GM18951 (cell line): Measurements from ENCODE around the gene TRIM25.

Source experiments
- POLR2A ChIP-seq: IDR thresholded peaks from 4 replicates; pipeline ENCODE4 v1.6.1; 2011; ENCODE audit warnings: mild to moderate bottlenecking; ENCODE audit not compliant: insufficient read length, insufficient read depth; ENCODE audit errors: extremely low read depth
- in situ Hi-C: fragments of 300-500 bp; cut with MboI; formaldehyde crosslinking; loops from one replicate; pipeline ENCODE4 v1.12.0; 2022; ENCODE audit warnings: low sequenced_read_pairs, mixed read lengths, inconsistent platforms; ENCODE audit not compliant: unreplicated experiment

TRIM25 gene

DNA sequence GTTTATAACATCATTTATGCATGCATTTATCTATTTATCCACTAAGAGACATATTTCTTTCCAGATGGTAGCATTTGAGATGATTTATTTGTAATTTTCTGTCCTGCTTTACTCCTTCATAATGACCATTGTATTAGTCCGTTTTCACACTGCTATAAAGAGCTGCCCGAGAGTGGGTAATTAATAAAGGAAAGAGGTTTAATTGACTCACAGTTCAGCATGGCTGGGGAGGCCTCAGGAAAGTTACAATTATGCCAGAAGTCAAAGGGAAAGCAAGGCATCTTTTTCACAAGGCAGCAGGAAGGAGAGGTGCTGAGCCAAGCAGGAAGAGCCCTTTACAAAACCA is 28.6 kb downstream of the TRIM25 start:
- TF ChIP-seq POLR2A, result no peak
- in situ Hi-C loops, result no loop called here

DNA sequence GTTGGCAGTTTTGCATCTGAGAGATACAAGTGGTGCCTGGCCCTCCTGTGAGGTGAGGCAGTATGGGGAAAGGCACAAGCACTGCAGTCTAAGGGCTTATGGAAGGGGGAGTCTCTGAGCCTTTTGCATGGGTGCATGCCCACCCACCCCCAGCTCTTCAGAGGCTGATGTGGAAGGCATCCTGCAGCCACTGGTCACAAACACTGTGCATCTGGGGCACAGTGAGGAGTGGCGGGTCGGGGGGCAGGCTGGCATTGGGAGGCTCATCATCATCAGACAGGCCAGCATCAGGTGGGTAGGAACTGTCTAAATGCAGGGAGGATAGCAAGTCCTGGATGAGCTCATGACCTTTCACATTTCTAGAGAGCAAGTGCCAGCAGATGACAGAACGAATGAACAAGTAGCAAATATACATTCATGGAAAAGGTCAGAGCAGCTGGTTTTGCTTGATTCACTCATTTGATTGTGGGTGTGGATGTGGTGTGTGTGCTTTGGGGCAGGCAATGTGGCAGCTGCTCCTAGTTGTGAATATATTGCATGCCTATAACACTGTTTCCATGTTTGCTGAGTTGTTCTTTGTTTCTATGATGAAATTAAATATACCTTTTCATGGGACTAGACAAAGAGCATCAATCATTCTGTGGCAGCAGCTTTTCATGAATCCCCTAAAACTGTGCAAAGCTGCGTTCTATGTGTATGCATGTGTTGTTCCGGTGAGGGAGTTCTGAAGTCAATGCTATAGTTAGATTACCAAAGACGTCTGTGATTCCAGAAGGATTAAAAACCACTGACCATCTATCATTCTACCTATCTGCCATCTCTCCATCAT is 29.2 kb downstream of the TRIM25 start:
- in situ Hi-C loops, result no loop called here
- TF ChIP-seq POLR2A, result no peak

DNA sequence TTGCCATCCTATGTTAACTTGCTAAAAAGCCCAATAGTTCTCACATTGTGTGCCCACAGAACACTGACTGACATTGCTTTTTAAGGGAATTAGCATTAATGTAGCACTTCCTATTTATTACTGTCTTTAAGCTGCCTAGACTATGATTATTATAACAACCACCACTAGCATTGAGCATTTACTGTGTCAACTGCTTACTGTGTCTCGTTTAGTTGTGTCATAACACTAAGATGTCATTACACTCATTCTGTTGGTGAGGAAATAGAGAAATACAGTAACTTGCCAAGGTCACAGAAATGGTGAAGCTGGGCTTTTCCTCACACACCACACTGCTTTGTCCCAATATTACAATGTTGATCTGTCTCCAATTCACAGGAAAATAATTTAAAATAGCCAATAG is 30.2 kb downstream of the TRIM25 start:
- TF ChIP-seq POLR2A, result no peak
- in situ Hi-C loops, result no loop called here

DNA sequence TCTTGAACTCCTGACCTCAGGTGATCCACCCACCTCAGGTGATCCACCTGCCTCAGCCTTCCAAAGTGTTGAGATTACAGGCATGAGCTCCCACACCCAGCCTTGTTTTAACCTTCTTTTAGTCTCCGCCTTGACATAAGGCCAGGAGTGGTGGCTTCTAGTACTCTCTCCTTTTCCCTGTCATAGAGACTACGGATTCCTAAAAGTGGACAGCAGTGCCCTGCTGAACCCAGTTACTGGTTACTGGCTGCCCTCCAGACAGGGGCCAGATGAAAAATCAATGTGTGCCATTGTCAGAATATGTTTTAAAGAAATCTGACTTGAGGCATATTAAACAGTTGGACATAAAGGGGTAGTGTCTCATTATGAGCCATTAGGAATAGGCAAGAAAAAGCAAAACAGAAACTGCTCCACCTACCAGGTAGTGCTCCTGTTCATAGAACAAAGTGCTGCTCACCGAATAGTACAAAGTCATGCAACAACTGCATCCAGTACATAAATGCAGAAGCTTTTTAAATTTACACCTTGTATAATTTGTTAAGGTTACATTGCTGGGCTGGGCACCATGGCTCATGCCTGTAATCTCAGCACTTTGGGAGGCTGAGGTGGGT is 32.1 kb downstream of the TRIM25 start:
- TF ChIP-seq POLR2A, result no peak
- in situ Hi-C loops, result no loop called here

DNA sequence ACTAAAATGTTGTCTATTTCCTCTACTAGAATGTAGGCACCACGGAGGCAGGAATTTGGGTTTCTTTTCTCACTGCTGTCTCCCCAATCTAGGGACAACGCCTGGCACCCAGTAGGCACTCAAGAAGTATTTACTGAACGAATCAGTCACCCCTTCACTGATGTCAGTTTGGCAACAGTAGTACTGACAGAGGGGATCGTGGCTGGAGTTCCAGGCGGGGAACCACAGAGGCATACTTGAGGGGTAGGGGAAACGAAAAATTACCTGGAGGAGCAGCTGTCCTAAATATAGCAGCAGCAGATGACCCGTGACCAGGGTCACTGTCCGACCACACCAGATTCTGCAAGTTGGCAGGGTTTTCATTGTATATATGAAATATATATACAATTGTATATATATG is 33.3 kb downstream of the TRIM25 start:
- TF ChIP-seq POLR2A, result no peak
- in situ Hi-C loops, result no loop called here

DNA sequence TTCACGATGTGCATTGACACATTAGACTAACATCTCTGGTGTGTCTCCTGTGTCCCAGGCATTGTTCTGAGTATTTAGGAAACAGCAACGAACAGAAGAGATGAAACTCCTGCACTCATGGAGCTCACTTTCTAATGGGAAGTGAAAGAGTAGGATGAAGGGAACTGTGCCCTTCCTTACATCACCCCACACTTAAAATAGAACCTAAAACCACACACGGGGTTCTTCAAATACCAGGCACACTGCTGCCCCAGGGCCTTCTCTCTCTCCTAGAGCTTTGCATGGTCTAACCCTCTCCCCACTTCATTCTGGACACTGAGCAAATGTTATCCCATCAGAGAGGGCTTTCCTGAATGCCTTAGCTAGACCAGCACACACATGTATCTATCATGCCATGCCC is 33.7 kb downstream of the TRIM25 start:
- TF ChIP-seq POLR2A, result no peak

DNA sequence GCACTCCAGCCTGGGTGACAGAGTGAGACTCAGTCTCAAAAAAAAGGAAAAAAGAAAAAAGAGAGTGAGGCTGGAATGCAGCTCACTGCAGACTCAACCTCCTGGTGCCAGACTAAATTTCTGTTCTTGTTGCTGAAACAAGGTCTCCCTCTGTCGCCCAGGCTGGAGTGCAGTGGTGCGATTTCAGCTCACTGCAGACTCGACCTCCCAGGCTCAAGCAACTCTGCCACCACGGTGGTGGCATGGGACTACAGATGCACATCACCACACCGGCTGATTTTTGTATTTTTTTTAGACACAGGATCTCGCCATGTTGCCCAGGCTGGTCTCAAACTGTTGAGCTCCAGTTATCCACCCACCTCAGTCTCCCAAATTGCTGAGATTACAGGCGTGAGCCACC is 34.6 kb downstream of the TRIM25 start:
- in situ Hi-C loops, result no loop called here
- TF ChIP-seq POLR2A, result no peak

More for the DNA sequence above, 33.7 kb downstream of the TRIM25 start:
- in situ Hi-C loops, result no loop called here

DNA sequence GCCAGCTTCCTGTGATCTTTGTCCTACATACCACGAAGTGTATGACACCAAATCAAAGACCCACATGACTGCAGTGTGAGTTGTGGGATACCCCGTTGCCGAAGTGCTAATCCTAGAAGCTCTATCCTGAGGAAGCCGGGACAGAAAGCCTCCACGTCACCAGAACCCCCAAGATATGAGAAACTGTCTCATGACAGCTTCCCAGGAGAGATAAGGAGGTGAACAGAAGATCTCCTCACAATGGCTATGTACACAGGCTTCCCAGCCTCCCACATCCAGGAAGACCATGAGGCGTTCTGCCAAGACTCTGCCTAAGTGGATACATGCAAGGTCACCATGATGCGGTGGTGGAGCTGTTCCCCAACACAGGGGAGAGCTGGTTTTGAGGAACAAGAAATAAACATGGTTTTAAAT is 37.1 kb downstream of the TRIM25 start:
- TF ChIP-seq POLR2A, result no peak
- in situ Hi-C loops, result no loop called here

DNA sequence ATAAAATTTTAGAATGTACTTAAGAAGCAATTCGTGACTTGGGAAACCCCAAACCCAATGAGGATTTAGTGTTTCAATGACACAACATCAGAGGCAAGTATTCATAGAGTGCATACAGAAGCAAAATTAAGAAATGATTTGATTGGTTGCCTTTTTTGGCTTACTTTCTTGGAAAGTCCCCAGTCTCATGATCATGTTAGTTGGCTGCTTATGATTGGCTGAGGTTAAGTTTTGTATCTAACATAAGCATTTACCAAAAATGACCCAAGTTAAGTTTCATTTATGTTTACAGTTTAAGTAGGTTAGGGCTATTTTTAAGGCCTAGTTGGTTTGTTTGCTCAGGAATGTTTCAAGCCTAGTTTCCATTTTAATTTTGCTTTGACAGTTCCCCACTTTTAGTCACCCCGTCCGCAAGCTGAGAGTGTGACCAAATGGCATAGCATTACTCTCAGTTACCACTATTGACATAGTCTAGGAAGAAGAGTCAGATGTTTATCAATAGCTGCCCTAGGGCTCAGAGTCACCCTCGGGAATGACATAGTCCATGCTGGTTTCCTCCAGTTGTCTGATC is 43.7 kb downstream of the TRIM25 start:
- in situ Hi-C loops, result no loop called here
- TF ChIP-seq POLR2A, result no peak

DNA sequence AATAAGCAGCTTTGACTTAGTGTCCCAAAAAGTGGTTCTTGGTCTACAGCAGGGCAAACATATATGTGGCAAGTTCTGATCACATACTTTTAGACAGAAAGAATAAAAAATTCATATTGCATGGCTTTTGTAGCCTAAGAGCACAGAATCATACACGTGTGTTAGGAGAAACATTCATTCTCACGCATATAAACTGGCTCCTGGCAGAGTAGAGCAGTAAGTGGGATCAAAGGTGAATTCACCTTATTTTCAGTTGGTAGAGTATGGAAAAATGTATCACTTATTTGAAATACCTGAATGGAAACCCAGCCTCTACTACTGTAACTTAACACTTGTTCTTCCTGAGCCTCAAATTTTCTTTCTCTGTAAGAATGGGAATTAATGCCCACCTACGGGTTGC is 45.1 kb downstream of the TRIM25 start:
- in situ Hi-C loops, result no loop called here
- TF ChIP-seq POLR2A, result no peak

DNA sequence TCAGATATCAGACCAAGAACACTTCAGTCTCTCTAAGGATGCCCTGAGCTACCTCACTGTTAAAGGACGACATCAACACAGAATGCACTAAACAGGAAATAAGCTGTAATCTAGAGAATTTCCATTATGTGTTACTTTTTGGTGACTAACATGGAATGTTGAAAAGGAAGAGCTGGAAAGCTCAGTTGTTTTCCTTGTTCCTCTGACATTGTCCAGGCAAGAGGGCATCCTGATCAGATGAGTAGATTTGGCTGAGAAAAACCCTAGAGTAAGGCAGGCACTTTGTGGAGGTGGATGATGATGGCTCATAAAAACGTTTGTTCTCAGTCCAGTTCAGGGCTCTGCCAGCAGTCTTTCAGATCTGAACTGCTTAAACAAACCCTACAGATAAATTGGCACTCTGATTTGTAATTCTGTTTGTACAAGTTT is 45.9 kb downstream of the TRIM25 start:
- no peak for TF ChIP-seq POLR2A
- in situ Hi-C loops, result no loop called here

DNA sequence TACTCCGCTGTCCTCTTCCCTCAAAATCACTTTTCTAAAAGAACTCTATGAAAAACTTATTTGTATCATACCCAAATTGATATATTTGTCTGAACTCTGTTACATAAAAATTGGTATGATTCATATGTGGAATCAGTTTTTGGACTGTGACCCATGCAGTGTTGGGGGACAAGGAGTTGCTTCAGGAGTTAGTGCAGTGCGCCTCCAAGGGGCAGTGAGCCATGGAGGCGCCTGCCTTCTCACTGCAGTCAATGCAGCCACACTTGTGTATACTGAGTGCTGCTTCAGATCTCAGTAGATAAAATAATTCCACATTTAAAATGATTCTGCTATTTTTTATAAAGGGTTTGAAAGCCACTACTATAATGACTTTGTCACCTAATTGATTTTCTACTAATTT is 47.4 kb downstream of the TRIM25 start:
- no peak for TF ChIP-seq POLR2A
- in situ Hi-C loops, result no loop called here

DNA sequence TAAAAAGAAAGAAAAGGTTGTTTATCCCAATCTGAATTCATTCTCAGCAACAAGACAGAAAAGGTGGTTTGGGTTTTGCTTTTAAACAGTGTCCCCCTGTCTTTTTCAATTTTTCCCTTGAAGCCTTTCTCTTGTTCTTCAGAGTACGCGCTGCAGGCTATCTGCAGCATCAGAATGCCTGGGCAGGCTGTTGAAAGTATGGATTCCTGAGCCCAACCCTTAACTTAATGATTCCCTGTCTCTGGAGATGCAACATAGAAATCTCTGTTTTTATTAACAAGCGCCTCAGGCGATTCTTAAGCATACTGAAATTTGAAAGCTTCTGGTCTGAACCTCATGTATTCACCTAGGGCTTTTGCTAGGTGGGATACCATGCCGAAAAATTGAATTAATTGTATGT is 47.8 kb downstream of the TRIM25 start:
- no peak for TF ChIP-seq POLR2A
- in situ Hi-C loops, result no loop called here

DNA sequence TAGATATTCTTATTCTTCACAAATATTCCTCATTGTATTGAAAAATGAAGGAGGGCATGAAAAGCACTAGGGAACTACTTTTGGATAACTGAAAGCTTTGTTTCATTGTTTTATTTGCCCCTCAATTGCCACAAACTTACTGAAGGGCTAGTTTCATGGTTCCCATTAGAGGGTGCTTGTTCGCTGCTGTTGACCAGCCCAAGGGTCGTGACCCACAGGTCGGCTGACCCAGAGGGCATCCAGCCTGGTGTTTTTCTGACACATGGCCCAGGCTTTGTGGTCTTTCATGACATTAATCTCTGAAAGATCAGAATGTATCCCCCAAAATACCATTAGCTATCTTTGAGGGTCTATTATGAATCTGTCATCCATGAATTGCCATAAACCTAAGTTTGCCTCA is 49.9 kb downstream of the TRIM25 start:
- in situ Hi-C loops, result no loop called here
- TF ChIP-seq POLR2A, result no peak
